ENCODE measurements around the gene CFAP57. TPM values are rescaled to one million over a fixed set of nuclear protein-coding genes. Genes with fewer than 3 reads are reported as not detected.

The CFAP57 gene
- total RNA-seq, 4 donors from 2014 or later, result 2.1 to 5.6 (median 4.1) TPM

- Histone ChIP-seq H3K9me3 (no peaks in the 10 kb centered on the region), H3K4me3 (replicated peaks in 1 of 3) (no peak overlapping the region), H3K36me3 (peaks cover 0 to 2% of the 10 kb centered on the region in 2 donors), H3K27ac (peak overlapping the region; percentile 55 to 89 (median 65)), H3K4me1 (peaks cover 48 to 55% of the 10 kb centered on the region in 2 donors), H3K27me3 (no peaks in the 10 kb centered on the region)
- no peak for TF ChIP-seq POLR2A (IDR thresholded peaks at IDR 0.05)
- TF ChIP-seq CTCF (IDR thresholded peaks at IDR 0.05), result no peak
- DNase-seq, result no peak
- 70 to 76% methylated on average over 3 of the region's 3 CpGs for WGBS, 2 donors
- intact Hi-C loops (cut with DNase I), result no loop called here
Measured at GRCh38 chr1:43267818-43268425, 95.8 kb downstream of the CFAP57 start.

GRCh38 chr1:43269627-43270375 is 97.7 kb downstream of the CFAP57 start, which contains the start of gene TMEM125:
Gene TMEM125, plus strand, starts transcription at chr1:43269983. Its CDS starts 2,740 bp downstream, at chr1:43272723.
- Histone ChIP-seq H3K9me3 (no peaks in the 10 kb centered on the region), H3K27me3 (no peaks in the 10 kb centered on the region), H3K4me1 (peaks cover 47 to 64% of the 10 kb centered on the region in 2 donors), H3K4me3 (replicated peaks in 1 of 3) (peak within 1 kb of the TSS in 2 of 3 donors; percentile 19 to 40), H3K36me3 (peaks cover 0 to 4% of the 10 kb centered on the region in 2 donors), H3K27ac (peak within 1 kb of the TSS; percentile 88 to 96 (median 93))
- DNase-seq, result peak; percentile 83 to 89
- intact Hi-C loops (cut with DNase I), result no loop called here
- peak in 1 of 2 donors; percentile 17 for TF ChIP-seq POLR2A (IDR thresholded peaks at IDR 0.05)
- no peak for TF ChIP-seq CTCF (IDR thresholded peaks at IDR 0.05)
- WGBS, 2 donors, result 63 to 70% methylated on average over 7 of the region's 7 CpGs

GRCh38 chr1:43270421-43271095 is 98.4 kb downstream of the CFAP57 start:
- no peaks in the 10 kb centered on the region for H3K27me3 ChIP-seq
- peak in 1 of 2 donors; percentile 95 for TF ChIP-seq POLR2A (IDR thresholded peaks at IDR 0.05)
- peak in 1 of 6 experiments; percentile 11 for TF ChIP-seq CTCF (IDR thresholded peaks at IDR 0.05)
- 12 to 13% methylated on average over 10 to 14 of the region's 29 CpGs for WGBS, 2 donors
- no peaks in the 10 kb centered on the region for H3K9me3 ChIP-seq
- peaks cover 0 to 4% of the 10 kb centered on the region in 2 donors for H3K36me3 ChIP-seq
- peaks cover 42 to 59% of the 10 kb centered on the region in 2 donors for H3K4me1 ChIP-seq
- H3K27ac ChIP-seq, result peak overlapping the region; percentile 88 to 96 (median 93)
- H3K4me3 ChIP-seq (replicated peaks in 1 of 3), result peak overlapping the region in 2 of 3 donors; percentile 19 to 40
- peak; percentile 96 to 97 for DNase-seq
- intact Hi-C loops (cut with DNase I), result no loop called here

DNA sequence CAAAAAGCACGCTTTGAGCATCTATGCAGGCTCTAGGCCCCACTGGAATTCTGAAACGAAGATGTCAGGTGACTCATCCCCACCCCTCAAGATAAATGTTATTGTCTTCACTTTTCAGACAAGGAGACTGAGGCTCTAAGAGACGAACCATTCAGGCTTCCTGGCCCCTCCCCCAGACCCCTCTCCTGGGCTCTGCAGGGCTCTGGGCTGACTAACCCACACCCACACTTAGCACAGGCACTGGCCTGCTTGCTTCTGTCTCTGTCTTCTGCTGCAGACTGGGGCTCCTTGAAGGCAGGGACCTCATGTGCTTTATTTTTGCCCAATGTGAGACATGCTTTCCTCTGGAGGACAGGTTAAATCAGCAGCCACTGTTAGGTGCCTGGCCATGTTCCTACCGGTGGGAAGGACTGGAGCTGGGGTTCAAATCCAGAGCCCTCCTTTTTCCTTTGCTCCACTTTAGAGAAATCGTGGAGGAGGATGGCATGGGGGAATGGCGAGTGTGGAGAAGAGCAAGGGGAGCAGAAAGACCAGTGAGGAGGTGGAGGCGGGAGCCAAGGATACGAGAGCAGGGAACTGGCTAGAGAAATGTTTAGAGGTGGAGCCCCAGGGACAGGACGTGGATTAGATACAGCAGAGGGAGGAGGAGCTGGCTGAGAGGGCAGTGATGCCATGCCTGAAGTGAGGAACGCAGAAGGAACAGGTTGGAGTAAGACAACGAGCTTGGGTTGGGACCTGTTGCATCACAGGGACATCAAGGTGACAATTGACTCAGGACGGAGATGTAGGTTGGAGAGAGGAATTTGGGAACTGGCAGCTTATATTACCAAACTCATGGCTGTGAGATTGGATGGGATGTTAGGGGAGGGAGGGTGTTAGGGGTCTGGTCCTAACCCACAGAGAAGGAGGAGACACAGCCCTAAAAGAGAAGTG is 99.3 kb downstream of the CFAP57 start:
- peak overlapping the region in 2 of 3 donors; percentile 19 to 40 for H3K4me3 ChIP-seq (replicated peaks in 1 of 3)
- WGBS, 2 donors, result 68 to 75% methylated on average over 12 of the region's 12 CpGs
- H3K27me3 ChIP-seq, result no peaks in the 10 kb centered on the region
- DNase-seq, result no peak
- TF ChIP-seq POLR2A (IDR thresholded peaks at IDR 0.05) (peak in 1 of 2 donors; percentile 6), CTCF (IDR thresholded peaks at IDR 0.05) (no peak)
- H3K4me1 ChIP-seq, result peaks cover 34 to 51% of the 10 kb centered on the region in 2 donors
- peak overlapping the region; percentile 88 to 96 (median 93) for H3K27ac ChIP-seq
- H3K9me3 ChIP-seq, result no peaks in the 10 kb centered on the region
- peaks cover 0 to 4% of the 10 kb centered on the region in 2 donors for H3K36me3 ChIP-seq
- intact Hi-C loops (cut with DNase I), result no loop called here
